ENCODE measurements around the gene ACAN.

ACAN gene

DNA sequence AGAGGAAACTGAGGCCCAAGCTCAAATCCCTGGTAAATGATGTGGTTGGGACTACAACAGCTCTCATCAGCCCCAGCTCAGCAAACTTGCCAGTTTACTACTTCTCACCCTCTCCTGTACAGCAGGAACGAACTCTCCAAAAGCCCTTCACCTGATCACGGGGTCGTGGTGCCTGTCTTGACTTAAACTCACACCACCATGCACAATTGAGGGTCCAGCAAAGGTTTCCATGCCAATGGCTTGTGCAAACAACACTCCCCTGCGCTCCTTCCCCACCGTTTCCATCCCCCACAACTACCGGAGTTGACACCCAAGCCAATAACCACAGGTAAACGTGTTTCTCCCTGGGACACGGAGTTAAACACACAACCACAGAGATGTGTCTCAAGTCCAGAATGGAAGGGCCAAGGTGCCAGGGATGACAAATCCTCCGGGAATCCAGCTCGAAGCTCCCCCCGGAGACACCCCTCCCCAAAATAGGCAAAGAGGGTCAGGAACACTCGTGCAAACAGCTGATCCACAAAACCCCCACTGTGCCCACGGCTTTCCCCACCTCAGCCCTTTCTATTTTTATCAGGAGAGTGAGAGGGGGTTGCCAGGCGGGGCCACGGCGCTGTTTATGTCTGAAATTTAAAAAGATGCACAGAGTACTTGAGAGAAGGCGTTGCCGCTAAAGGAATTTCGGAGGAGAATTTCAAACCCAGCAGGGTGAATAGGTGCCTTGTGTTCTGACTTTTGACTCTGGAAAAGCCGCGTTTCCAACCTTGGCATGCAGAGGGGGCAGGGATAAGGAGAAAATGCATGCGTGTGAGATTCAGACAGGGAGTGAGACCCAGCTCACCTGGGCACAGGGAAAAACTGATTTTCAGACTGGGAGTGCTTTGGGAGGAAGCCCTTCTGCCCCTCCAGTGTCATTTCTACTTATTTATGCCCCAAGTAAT lies 10.6 kb upstream of the ACAN start:
- DNase-seq (ENCODE audit: low read depth): no peak
- TF ChIP-seq MYC (IDR thresholded peaks at IDR 0.05; ENCODE audit: low read depth, low read length) (no peak), MAX (IDR thresholded peaks at IDR 0.05; ENCODE audit: low read depth, low read length) (no peak), POLR2A (IDR thresholded peaks at IDR 0.05; ENCODE audit: extremely low read depth, insufficient read length) (no peak)
- TF ChIP-seq, protein P1, sequence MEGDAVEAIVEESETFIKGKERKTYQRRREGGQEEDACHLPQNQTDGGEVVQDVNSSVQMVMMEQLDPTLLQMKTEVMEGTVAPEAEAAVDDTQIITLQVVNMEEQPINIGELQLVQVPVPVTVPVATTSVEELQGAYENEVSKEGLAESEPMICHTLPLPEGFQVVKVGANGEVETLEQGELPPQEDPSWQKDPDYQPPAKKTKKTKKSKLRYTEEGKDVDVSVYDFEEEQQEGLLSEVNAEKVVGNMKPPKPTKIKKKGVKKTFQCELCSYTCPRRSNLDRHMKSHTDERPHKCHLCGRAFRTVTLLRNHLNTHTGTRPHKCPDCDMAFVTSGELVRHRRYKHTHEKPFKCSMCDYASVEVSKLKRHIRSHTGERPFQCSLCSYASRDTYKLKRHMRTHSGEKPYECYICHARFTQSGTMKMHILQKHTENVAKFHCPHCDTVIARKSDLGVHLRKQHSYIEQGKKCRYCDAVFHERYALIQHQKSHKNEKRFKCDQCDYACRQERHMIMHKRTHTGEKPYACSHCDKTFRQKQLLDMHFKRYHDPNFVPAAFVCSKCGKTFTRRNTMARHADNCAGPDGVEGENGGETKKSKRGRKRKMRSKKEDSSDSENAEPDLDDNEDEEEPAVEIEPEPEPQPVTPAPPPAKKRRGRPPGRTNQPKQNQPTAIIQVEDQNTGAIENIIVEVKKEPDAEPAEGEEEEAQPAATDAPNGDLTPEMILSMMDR (IDR thresholded peaks at IDR 0.05; ENCODE audit: low read depth, low read length): no peak
- H3K4me3 ChIP-seq (ENCODE audit: low read depth, low read length): no peak overlapping the region

DNA sequence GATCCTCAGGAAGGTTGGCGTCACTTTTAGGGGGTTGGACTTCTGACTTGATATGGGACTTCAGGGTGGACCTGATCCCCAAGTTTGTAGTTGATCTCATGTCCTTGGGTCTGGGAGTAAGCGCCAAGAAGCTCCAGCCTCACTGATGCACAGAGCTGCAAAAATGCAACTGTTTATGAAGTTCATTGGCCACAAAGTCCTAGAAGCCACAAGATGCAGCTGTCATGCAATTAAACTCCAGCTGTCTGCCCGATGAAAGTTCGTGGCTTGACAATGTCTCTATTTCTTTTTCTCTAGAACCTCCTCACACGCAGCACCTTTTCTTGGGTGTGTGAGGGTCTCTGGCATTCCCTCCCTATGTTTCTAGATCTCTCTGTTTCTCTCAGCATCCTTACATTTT lies 9.2 kb upstream of the ACAN start:
- H3K4me3 ChIP-seq (ENCODE audit: low read depth, low read length): no peak overlapping the region
- DNase-seq (ENCODE audit: low read depth): no peak
- no peak for TF ChIP-seq POLR2A (IDR thresholded peaks at IDR 0.05; ENCODE audit: extremely low read depth, insufficient read length)
- TF ChIP-seq MAX (IDR thresholded peaks at IDR 0.05; ENCODE audit: low read depth, low read length): no peak
- no peak for TF ChIP-seq MYC (IDR thresholded peaks at IDR 0.05; ENCODE audit: low read depth, low read length)
- TF ChIP-seq, protein P1 (IDR thresholded peaks at IDR 0.05; ENCODE audit: low read depth, low read length): no peak

GRCh38 chr15:88797663-88798339 lies 5.4 kb upstream of the ACAN start:
- H3K4me3 ChIP-seq (ENCODE audit: low read depth, low read length): no peak overlapping the region
- TF ChIP-seq MAX (IDR thresholded peaks at IDR 0.05; ENCODE audit: low read depth, low read length): no peak
- TF ChIP-seq POLR2A (IDR thresholded peaks at IDR 0.05; ENCODE audit: extremely low read depth, insufficient read length): no peak
- no peak for TF ChIP-seq MYC (IDR thresholded peaks at IDR 0.05; ENCODE audit: low read depth, low read length)
- TF ChIP-seq, protein P1 (IDR thresholded peaks at IDR 0.05; ENCODE audit: low read depth, low read length): no peak
- no peak for DNase-seq (ENCODE audit: low read depth)

- H3K4me3 ChIP-seq (ENCODE audit: low read depth, low read length): no peak overlapping the region
- TF ChIP-seq MAX (IDR thresholded peaks at IDR 0.05; ENCODE audit: low read depth, low read length) (no peak), POLR2A (IDR thresholded peaks at IDR 0.05; ENCODE audit: extremely low read depth, insufficient read length) (no peak), MYC (IDR thresholded peaks at IDR 0.05; ENCODE audit: low read depth, low read length) (no peak)
- TF ChIP-seq, protein P1 (IDR thresholded peaks at IDR 0.05; ENCODE audit: low read depth, low read length): no peak
- no peak for DNase-seq (ENCODE audit: low read depth)
These were observed 3.9 kb upstream of the ACAN start for GRCh38 chr15:88799341-88799740.

GRCh38 chr15:88800026-88800425 lies 3.2 kb upstream of the ACAN start:
- no peak for DNase-seq (ENCODE audit: low read depth)
- H3K4me3 ChIP-seq (ENCODE audit: low read depth, low read length): no peak overlapping the region
- TF ChIP-seq, protein P1 (IDR thresholded peaks at IDR 0.05; ENCODE audit: low read depth, low read length): no peak
- TF ChIP-seq POLR2A (IDR thresholded peaks at IDR 0.05; ENCODE audit: extremely low read depth, insufficient read length) (no peak), MAX (IDR thresholded peaks at IDR 0.05; ENCODE audit: low read depth, low read length) (no peak), MYC (IDR thresholded peaks at IDR 0.05; ENCODE audit: low read depth, low read length) (no peak)
